Effector CD8-positive, alpha-beta T cell (primary cell): ENCODE measurements around the gene CHD8.
A peak's percentile ranks its signal among the peaks of the same experiment; 100 is the strongest.
"Not testable (repeated sequence)": the region's sequence is repeated elsewhere in the genome, so short reads cannot be mapped to it uniquely, and the experiment has no call there.

ENCODE experiments used
- DNase-seq: peaks from one replicate; lab custom pipeline; 2025; lab: John Stamatoyannopoulos, UW
- total RNA-seq, 4 experiments: gene quantifications; one replicate each; lab custom pipeline; 2026; lab: John Stamatoyannopoulos, UW

CHD8 gene, protein sequence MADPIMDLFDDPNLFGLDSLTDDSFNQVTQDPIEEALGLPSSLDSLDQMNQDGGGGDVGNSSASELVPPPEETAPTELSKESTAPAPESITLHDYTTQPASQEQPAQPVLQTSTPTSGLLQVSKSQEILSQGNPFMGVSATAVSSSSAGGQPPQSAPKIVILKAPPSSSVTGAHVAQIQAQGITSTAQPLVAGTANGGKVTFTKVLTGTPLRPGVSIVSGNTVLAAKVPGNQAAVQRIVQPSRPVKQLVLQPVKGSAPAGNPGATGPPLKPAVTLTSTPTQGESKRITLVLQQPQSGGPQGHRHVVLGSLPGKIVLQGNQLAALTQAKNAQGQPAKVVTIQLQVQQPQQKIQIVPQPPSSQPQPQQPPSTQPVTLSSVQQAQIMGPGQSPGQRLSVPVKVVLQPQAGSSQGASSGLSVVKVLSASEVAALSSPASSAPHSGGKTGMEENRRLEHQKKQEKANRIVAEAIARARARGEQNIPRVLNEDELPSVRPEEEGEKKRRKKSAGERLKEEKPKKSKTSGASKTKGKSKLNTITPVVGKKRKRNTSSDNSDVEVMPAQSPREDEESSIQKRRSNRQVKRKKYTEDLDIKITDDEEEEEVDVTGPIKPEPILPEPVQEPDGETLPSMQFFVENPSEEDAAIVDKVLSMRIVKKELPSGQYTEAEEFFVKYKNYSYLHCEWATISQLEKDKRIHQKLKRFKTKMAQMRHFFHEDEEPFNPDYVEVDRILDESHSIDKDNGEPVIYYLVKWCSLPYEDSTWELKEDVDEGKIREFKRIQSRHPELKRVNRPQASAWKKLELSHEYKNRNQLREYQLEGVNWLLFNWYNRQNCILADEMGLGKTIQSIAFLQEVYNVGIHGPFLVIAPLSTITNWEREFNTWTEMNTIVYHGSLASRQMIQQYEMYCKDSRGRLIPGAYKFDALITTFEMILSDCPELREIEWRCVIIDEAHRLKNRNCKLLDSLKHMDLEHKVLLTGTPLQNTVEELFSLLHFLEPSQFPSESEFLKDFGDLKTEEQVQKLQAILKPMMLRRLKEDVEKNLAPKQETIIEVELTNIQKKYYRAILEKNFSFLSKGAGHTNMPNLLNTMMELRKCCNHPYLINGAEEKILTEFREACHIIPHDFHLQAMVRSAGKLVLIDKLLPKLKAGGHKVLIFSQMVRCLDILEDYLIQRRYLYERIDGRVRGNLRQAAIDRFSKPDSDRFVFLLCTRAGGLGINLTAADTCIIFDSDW (N-terminal part only)
- total RNA-seq, result 222 to 440 (median 350) reads per million in 4 experiments

DNA sequence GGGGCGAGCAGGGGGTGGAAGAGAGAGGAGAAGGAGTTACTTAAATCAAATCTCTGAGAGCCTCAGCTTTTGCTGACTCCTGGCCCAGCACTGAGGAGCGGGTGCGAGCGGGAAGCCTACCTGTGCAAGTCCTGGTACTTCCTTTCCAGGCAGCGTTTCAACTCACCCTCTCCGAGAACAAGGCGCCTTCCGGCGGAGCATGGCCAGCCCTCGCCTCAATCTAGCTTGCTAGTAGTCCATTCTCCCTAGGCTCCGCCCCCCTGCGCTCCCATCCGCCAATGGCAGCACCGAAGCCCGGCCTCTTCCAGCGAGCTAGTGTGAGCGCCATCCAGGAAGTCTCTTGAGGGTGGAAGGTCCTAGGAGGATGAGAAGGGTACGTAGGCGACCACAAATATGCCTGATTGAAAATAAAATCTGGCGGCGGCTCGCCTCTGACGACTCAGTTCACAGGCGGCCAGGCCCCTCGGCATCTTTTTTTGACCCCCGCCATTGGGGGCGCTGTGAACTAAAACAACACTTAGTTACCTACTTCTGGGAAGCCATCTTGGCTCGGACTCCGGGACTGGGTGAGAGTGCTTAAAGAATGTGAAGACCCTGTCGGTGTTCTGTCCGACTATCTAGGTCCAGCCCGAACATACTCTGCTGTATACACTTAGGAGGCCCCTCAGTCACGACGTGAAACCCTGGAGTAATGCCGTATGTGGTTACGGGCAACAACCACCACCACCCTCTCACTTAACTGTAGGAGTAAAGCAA, at the start of gene CHD8:
CHD8 (minus strand) TSS at position 212 of the 756 bp plus-strand sequence. CDS start 24,480 bp downstream, outside the sequence.
- DNase-seq, result peak; percentile 100

DNA sequence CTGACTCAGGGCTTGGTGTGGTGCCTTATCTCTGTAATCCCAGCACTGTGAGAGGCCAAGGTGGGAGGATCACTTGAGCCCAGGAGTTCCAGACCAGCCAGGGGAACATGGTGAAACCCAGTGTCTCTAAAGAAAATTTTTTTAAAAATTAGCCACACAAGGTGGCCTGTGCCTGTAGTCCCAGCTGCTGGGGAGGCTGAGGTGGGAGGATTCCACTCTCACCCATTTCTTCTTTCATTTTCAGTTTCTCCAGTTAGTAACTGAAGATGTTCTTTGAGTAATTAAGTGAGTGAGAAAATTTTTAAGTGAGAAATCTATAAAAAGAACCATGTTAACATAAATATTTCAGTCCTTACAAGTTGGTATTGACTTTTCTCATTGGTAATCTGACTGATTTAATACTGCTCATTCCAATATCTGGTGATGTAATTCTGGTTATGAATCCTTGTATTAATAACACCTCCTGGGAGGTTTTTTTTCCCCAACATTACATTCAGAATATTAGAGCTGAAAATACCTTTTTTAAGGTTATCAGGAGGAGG, 49.2 kb upstream of the CHD8 start:
- no peak for DNase-seq

DNA sequence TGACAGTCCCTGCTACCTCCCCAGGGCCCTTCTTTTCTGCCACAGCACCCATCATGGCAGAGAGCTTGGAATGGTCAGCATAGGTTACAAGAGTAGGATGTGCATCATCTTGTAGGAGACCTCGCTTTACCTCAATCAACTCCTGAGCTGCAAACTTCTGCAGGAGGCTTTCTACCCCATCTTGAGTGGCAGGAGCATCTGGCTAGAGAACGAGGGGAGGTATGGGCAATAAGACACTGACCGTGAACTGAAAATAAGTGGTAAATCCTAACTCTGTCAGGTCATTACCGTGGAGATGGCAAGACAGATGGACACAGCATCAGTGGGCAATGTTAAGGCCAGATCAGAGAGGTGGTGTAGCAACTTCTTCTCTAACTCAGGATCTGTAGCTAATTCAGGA, 47.5 kb upstream of the CHD8 start:
- no peak for DNase-seq

DNA sequence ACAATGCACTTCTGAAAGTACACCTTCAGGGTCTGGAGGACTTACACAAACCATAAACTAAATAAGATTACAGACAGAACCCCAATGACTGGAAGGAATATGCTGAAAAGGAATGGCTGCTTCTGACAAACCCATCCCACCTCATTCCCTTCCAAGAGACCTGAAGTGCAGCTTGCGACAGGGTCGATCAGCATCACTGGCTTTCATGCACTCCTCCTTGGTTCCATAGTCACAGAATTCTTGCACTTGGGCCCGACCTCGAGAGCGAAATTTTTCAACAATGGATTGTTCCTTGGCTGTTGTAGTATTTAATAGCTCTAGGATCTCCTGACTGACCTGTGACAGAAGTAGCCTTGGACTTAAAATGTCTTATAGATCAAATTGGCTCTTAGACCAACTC, 45.6 kb upstream of the CHD8 start:
- DNase-seq, result no peak

DNA sequence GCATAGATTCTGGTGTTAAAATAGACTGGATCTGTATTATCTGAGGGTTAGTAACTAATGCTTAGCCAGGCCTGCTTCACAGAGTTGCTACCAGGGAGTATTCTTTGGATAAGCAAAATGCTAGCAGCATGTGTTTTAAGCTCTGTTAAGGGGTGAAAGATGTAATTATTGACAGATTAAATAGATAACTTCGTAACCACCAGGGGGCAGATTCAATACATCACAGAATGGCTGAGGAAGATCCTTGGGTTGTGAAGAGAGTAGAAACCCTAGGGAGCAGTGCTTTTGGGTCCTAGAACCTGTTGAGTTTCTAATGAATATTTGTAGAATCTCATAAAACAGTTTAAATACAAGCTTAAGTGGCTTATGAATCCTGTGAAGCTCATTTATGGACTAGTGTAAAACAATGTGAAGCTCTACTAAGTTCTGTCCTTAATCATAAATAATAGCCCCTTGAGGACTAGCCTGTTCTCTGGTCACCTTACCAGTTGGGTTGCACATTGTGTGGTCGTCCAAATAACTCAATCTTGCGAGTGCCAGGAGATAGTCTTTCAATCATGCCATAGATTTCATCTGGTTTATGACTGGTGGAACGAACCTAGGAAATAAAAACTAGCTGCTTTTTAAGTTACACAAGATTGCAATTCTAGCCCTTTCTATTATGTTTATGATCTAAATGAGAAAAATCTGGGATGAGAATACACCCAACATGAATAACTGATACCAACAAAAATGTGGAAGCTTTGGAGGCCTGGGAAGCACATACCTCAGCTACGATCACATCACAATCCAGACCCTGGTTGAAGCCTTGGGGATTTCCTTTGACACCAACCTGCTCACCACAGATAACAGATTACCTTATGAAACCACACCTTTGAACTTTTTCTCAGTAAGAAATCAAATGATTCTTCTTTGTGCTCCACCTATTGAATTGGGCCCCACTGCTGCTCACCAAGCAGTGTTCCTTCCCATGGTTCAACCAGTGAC, 42.9 kb upstream of the CHD8 start:
- DNase-seq, result no peak

DNA sequence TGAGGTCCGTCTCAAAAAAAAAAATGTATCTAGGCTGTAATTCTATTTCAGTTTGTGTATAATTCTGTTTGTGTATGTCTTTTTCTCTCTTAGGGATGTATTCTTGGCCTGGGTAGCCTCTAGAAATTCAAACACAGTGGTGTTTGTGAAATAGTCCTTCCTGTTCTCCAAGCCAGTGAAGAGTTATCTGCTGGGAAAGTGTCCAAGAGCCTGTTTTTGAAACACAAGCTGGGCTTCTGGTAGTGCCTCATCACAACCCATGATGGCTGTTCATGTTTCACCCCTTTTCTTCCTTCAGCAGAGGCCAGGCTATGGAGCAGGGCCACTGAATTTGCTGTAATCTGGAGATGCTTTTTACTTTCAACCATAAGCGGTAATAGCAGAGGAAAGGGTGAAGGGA, 40.5 kb upstream of the CHD8 start:
- no peak for DNase-seq

DNA sequence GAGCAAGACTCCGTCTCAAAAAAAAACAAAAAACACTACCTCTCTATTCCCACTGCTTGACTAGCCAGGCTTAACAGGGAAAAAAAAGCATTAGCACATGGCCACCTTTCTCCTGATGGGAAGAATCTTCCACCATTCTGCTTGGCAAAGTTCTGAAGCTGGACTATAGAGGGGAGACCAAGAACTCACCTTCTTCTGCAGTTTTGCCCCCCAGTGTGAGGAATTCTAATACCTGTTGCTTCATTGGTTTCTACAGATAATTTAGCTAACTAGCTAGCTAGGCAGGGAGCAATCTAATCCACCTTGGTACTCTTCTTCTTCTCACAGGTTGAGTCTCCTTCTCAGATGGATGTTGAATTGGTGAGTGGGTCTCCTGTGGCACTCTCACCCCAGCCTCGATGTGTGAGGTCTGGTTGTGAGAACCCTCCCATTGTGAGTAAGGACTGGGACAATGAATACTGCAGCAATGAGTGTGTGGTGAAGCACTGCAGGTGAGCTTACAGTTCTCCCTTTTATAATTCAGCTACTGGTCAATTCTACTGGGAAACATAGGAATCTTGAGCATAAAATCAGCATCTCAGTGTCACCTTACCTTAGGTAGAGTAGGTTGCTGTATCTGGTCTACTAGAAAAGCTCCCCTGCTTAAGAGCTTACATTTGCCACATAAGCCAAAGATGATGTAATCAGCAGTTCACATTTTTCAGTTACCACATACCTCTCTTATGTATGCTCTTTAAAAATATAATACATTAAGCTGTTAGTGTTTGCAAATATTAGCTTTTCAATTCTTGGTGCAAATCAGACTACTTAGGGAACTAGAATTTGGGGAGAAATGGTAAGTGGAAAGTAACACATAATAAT, 39.2 kb upstream of the CHD8 start:
- DNase-seq, result no peak

DNA sequence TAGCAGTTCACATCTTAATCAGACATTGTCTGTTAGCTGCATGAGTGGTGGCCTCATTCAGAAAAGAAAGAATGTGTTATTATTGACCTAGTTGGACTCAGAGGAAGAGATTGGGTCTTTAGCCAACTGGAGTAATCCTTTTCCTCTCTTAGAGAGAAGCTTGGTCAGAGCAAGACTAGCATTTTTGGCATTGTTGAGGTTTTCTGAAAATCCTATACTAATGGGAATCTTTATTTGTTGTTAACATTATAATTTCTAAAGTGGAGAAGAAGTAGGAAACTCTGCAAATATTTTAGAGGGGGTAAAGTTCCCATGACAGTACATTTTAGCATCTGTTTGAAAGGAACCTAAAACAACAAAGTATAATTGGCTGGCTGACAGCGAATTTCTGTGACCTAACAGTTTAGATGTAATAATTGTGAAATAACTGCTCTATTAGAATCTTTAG, 30.7 kb upstream of the CHD8 start:
- DNase-seq, result no peak

DNA sequence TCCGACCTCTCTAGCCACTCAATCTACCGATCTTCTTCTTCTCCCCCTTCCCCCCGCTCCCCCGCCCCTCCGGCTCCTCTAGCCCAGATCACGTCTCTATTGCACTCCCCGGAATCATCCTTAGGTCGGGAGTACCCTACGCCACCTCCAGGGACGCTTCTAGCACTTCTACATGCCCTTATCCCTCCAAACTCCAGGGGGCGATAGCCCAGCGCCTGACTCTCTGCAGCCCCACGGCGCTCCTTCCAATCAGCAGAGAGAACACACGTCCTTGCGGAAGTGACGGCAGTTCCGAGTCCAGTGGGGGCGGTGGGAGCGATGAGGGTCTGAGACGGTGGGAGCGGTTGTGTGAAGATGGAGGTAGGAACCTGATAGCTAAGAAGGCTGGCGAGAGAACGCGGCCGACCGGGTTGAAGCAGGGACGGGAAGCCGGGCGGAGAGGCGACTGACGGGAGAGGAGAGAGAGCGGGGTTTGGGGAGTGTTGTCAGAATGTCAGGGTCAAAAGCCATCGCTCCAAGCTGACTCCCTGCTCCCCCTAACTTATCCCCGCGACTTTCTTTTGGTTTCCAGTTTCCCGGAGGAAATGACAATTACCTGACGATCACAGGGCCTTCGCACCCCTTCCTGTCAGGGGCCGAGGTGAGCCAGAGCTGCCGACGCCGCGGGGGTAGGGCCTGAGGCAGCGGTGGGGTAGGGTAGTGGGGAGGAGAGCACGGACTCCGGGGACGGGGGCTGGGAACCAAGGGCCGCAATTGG, 21.2 kb upstream of the CHD8 start, which contains the start of the genes RAB2B and TOX4:
RAB2B (minus strand) TSS at position 35 of the 757 bp plus-strand sequence. CDS start 87 bp downstream, outside the sequence.
TOX4 (plus strand) TSS at position 271 of the 757 bp plus-strand sequence; CDS start at position 355, 84 bp downstream.
- DNase-seq, result peak; percentile 90

DNA sequence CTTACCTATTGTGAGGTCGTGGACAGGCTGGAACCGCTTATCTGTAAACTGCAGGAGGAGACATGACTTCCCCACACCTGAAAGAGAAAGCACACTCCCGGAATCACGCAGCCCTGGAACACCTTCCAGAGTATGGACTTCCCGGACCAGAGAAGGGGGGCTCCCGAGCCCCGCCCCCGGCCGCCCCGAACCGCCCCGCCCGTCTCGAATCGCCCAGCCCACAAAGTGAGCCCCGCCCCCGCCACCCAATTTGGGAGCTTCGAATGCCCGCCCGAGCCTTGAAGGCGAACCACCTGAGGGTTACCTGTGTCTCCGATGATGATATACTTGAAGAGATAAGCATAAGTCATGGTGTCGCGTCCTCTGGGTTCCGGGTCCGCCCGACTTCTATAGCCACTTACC, 20.6 kb upstream of the CHD8 start:
- peak; percentile 89 for DNase-seq

DNA sequence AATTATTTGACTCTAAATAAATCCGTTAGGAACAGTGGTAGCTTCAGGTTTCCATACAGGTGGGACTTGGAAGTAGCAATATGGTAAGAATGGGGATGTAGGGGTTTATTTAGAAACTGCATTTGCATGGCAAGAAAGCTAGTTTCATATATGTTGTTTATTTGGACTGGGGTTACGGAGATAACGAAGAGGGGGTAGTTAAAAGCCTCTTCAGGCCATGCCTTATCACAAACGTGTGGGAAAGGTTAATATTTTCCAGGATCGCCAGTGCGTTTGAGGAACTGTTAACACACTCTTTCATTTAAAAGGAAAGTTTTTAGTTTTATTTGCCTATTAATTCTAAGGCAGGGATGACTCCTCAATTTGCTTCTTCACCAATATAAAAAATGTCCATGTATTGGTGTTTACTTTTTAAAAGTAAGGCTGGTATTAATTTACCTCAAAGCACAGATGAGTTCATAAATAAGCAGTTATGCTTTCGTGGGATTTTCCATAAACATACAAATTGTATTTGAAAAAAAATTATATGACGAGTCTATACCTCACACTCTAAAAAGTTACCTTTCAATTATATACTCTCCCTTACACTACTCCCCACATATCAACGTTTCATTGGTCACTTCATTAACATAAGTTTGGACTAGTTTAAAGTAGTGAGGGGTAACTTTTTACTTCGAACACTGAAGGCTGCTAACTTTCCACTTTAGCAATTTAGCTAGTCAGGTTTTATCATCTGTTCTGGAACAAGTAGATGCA, 20.0 kb upstream of the CHD8 start:
- DNase-seq, result no peak

DNA sequence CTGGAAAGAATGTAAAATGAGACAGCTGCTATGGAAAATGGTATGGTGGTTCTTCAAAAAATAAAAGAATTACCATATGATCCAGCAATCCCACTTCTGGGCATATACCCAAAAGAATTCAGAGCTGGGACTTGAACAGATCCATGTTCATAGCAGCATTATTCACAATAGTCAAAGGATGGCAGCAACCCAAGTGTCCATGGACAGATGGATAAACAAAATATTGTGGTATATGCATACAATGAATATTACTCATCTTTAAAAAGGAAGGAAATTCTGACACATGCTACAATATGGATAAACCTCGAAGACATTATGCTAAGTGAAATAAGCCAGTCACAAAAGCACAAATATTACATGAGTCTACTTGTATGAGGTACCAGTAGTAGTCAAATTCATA, 11.7 kb upstream of the CHD8 start:
- DNase-seq, result no peak

DNA sequence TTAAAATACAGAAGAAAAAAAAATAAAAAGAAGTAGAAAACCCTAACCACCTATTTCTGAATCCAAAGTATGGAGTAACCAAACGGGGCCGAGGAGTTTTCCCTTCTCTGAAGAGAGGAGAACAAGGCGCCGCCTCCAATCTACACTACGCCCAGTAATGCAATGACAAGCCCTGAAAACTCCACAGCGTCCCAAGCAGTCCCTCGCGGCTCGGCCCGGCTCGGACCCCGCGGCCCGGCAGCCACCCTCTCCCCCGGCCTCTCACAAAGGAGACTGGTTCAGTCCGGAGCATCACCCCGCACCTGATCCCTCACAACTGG, 371 bp downstream of the CHD8 start:
- no peak for DNase-seq

DNA sequence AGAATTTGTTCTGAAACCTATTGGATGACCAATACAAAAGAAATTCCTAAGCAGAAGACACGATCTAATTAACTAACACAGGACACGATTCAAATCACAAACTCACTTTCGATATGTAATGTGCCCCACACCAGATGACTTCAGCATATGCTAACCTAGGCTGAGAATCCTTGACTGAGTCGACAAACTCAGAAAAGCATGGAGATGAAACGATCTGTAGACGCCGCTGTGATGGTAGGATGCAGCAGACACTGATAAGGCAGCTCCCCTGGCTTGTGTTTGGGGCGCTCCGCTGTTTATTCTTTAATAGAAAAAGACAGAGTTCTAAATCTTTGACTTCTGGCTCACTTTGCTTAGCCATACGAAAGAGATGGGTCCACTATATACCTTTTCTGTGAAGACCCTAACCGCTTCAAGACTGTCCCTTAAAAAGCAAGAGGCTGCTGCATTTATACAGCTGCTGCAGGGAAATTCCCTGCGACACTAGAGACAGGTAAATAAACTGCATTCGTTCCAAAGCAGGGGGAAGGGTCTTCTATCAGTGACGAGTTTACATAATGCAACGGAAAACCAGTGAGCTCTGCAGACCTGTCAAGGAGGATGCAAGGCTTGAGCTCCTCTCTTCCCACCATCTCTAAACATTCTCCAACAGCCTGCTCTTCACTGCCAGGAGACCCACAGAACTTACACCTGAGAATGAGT, 929 bp downstream of the CHD8 start:
- no peak for DNase-seq

DNA sequence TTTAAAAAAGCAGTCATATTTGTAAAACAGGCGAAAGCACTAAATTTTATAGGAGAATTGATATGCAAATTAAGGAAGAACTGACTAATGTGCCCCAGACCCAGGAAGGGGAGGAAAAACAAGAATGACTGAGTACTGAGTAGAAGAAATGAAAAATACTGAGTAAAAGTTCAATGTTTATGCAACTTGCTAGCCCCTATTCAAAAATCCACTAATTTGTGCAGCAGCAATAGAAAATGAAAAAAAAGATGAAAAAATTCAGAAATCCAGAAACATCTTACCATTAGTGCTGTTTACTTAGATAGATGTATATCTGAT, 6.1 kb downstream of the CHD8 start:
- no peak for DNase-seq

DNA sequence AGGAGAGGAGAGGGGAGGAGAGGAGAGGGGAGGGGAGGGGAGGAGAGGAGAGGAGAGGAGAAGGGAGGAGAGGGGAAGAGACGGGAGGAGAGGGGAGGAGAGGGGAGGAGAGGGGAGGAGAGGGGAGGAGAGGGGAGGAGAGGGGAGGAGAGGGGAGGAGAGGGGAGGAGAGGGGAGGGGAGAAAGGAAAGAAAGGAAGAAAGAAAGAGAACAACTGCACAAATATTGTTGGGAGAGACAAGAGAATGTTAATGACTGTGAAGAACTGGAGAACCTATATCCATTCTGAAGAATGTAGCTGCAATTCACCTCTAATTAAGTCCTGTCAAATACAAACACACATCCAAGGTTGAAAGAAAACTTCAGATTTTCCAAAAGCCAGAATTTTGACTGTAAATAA, 13.3 kb downstream of the CHD8 start:
- DNase-seq, result not testable (repeated sequence)

DNA sequence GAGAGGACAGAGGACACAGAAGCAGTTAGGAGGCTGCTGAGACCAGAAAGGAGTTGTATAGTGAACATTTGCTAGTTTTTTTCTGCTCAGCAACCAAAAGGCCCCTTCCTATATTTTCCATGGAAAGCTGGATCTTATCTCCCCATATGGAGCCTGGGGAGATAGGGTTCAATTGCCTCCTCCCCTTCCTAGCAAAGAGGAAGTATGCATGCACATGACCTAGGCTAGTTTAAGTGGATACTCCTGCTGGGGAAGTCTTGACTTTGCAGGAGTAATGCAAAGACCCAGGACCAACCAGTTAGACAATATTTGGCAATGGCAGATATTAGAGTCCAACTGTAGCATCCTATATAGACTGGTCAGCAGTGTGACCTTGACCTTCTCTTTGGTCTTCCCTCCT, 15.1 kb downstream of the CHD8 start:
- no peak for DNase-seq
